Activated T-cell treated with anti-CD3 and anti-CD28 coated beads, Interleukin-2, amount 50 U/mL, for 1 hour (primary cell): Measurements from ENCODE around the gene SCAF11.
"Not testable (repeated sequence)": the region's sequence is repeated elsewhere in the genome, so short reads cannot be mapped to it uniquely, and the experiment has no call there.

Source experiments
- DNase-seq: peaks from one replicate; pipeline ENCODE4 v3.0.0-alpha.2; 2020

The SCAF11 gene

GRCh38 chr12:45990468-45991283 lies at the start of gene SCAF11:
TSS of gene SCAF11 (minus strand) at chr12:45990574. CDS start at chr12:45964167, 26,407 bp downstream.
- peak; percentile 100 for DNase-seq

GRCh38 chr12:46037066-46037465 lies 46.7 kb upstream of the SCAF11 start:
- not testable (repeated sequence) for DNase-seq

- DNase-seq = no peak
These were observed 36.8 kb upstream of the SCAF11 start for GRCh38 chr12:46027172-46027571.

GRCh38 chr12:46024099-46024498 lies 33.7 kb upstream of the SCAF11 start:
- no peak for DNase-seq

- no peak for DNase-seq
These were observed 30.4 kb upstream of the SCAF11 start for GRCh38 chr12:46020768-46021167.

GRCh38 chr12:46018712-46019111 lies 28.3 kb upstream of the SCAF11 start:
- DNase-seq = not testable (repeated sequence)

- not testable (repeated sequence) for DNase-seq
These were observed 27.5 kb upstream of the SCAF11 start for GRCh38 chr12:46017866-46018375.

- DNase-seq = no peak
These were observed 15.4 kb upstream of the SCAF11 start for GRCh38 chr12:46005823-46006222.

GRCh38 chr12:46005151-46005797 lies 14.9 kb upstream of the SCAF11 start:
- no peak for DNase-seq

- DNase-seq = no peak
These were observed 14.3 kb upstream of the SCAF11 start for GRCh38 chr12:46004715-46005114.

- DNase-seq = not testable (repeated sequence)
These were observed 9.7 kb upstream of the SCAF11 start for GRCh38 chr12:46000076-46000475.

GRCh38 chr12:45994736-45995135 lies 4.4 kb upstream of the SCAF11 start:
- no peak for DNase-seq

- DNase-seq = peak; percentile 79
These were observed 1.2 kb upstream of the SCAF11 start for GRCh38 chr12:45991284-45992249.

- peak; percentile 68 for DNase-seq
These were observed 480 bp downstream of the SCAF11 start for GRCh38 chr12:45989721-45990467.

GRCh38 chr12:45989287-45989686 lies 1.1 kb downstream of the SCAF11 start:
- DNase-seq = no peak

- no peak for DNase-seq
These were observed 2.1 kb downstream of the SCAF11 start for GRCh38 chr12:45988264-45988663.

GRCh38 chr12:45987340-45987727 lies 3.0 kb downstream of the SCAF11 start:
- no peak for DNase-seq

GRCh38 chr12:45986641-45987339 lies 3.6 kb downstream of the SCAF11 start:
- no peak for DNase-seq

- DNase-seq = no peak
These were observed 9.1 kb downstream of the SCAF11 start for GRCh38 chr12:45981075-45981837.

GRCh38 chr12:45980540-45980939 lies 9.8 kb downstream of the SCAF11 start:
- no peak for DNase-seq

GRCh38 chr12:45978108-45978507 lies 12.3 kb downstream of the SCAF11 start:
- DNase-seq = no peak
